ENCODE measurements around the gene REST.
"Not testable (repeated sequence)": the region's sequence is repeated elsewhere in the genome, so short reads cannot be mapped to it uniquely, and the experiment has no call there.

REST gene

DNA sequence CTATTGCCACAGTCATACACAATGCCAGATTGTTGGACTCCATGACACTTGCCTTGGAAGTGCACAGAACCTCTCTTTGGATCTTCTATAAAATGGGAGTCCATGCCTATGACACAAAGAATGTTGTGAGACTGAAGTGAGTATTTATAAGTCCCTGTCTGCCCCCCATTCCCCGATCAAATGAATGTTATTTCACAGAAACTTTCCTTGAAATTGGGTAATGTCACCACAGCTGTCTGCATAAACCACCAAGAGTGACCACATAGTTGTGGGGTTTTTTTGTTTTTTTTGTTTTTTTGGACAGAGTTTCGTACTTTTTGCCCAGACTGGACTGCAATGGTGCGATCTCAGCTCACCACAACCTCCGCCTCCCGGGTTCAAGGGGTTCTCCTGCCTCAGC, 27.1 kb upstream of the REST start:
- no peak for ATAC-seq

DNA sequence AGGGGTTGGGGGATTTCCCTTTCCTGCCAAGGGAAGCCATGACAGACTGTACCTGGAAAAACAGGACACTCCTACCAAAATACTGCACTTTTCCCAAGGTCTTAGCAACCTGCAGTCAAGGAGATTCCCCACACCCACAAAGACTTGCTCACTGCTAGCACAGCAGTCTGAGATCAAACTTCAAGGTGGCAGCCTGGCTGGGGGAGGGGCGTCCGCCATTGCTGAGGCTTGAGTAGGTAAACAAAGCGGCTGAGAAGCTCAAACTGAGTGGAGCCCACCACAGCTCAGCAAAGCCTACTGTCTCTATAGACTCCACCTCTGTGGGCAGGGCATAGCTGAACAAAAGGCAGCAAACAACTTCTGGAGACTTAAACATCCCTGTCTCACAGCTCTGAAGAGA, 23.2 kb upstream of the REST start:
- ATAC-seq = not testable (repeated sequence)

More for the DNA sequence above, 27.1 kb upstream of the REST start:
- TF ChIP-seq ISL1 (CRISPR knock-in tag; IDR thresholded peaks at IDR 0.05) (no peak), ESRRG (CRISPR knock-in tag; IDR thresholded peaks at IDR 0.05) (no peak), ZC3H10 (CRISPR knock-in tag; IDR thresholded peaks at IDR 0.05) (no peak), PPARA (CRISPR knock-in tag; IDR thresholded peaks at IDR 0.05; ENCODE audit: borderline replicate concordance) (no peak), GLIS3 (CRISPR knock-in tag; IDR thresholded peaks at IDR 0.05) (no peak), RARB (CRISPR knock-in tag; IDR thresholded peaks at IDR 0.05) (no peak), CSDC2 (CRISPR knock-in tag; IDR thresholded peaks at IDR 0.05) (no peak), ZFP30 (CRISPR knock-in tag; IDR thresholded peaks at IDR 0.05) (no peak), ARNTL (CRISPR knock-in tag; IDR thresholded peaks at IDR 0.05; ENCODE audit: borderline replicate concordance, low read depth) (no peak), ZNF565 (CRISPR knock-in tag; conservative IDR thresholded peaks at IDR 0.05; ENCODE audit: low read depth) (no peak), BACH2 (CRISPR knock-in tag; IDR thresholded peaks at IDR 0.05; ENCODE audit: borderline replicate concordance) (no peak), ZFP3 (CRISPR knock-in tag; IDR thresholded peaks at IDR 0.05) (no peak)
- TF ChIP-seq, protein P1, sequence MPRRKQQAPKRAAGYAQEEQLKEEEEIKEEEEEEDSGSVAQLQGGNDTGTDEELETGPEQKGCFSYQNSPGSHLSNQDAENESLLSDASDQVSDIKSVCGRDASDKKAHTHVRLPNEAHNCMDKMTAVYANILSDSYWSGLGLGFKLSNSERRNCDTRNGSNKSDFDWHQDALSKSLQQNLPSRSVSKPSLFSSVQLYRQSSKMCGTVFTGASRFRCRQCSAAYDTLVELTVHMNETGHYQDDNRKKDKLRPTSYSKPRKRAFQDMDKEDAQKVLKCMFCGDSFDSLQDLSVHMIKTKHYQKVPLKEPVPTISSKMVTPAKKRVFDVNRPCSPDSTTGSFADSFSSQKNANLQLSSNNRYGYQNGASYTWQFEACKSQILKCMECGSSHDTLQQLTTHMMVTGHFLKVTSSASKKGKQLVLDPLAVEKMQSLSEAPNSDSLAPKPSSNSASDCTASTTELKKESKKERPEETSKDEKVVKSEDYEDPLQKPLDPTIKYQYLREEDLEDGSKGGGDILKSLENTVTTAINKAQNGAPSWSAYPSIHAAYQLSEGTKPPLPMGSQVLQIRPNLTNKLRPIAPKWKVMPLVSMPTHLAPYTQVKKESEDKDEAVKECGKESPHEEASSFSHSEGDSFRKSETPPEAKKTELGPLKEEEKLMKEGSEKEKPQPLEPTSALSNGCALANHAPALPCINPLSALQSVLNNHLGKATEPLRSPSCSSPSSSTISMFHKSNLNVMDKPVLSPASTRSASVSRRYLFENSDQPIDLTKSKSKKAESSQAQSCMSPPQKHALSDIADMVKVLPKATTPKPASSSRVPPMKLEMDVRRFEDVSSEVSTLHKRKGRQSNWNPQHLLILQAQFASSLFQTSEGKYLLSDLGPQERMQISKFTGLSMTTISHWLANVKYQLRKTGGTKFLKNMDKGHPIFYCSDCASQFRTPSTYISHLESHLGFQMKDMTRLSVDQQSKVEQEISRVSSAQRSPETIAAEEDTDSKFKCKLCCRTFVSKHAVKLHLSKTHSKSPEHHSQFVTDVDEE (CRISPR knock-in tag; IDR thresholded peaks at IDR 0.05) = no peak
- TF ChIP-seq, protein P2, sequence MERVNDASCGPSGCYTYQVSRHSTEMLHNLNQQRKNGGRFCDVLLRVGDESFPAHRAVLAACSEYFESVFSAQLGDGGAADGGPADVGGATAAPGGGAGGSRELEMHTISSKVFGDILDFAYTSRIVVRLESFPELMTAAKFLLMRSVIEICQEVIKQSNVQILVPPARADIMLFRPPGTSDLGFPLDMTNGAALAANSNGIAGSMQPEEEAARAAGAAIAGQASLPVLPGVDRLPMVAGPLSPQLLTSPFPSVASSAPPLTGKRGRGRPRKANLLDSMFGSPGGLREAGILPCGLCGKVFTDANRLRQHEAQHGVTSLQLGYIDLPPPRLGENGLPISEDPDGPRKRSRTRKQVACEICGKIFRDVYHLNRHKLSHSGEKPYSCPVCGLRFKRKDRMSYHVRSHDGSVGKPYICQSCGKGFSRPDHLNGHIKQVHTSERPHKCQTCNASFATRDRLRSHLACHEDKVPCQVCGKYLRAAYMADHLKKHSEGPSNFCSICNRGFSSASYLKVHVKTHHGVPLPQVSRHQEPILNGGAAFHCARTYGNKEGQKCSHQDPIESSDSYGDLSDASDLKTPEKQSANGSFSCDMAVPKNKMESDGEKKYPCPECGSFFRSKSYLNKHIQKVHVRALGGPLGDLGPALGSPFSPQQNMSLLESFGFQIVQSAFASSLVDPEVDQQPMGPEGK (CRISPR knock-in tag; IDR thresholded peaks at IDR 0.05; ENCODE audit: borderline replicate concordance) = no peak
- TF ChIP-seq, protein P3, sequence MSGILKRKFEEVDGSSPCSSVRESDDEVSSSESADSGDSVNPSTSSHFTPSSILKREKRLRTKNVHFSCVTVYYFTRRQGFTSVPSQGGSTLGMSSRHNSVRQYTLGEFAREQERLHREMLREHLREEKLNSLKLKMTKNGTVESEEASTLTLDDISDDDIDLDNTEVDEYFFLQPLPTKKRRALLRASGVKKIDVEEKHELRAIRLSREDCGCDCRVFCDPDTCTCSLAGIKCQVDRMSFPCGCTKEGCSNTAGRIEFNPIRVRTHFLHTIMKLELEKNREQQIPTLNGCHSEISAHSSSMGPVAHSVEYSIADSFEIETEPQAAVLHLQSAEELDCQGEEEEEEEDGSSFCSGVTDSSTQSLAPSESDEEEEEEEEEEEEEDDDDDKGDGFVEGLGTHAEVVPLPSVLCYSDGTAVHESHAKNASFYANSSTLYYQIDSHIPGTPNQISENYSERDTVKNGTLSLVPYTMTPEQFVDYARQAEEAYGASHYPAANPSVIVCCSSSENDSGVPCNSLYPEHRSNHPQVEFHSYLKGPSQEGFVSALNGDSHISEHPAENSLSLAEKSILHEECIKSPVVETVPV (CRISPR knock-in tag; IDR thresholded peaks at IDR 0.05) = no peak
- TF ChIP-seq, protein P4, sequence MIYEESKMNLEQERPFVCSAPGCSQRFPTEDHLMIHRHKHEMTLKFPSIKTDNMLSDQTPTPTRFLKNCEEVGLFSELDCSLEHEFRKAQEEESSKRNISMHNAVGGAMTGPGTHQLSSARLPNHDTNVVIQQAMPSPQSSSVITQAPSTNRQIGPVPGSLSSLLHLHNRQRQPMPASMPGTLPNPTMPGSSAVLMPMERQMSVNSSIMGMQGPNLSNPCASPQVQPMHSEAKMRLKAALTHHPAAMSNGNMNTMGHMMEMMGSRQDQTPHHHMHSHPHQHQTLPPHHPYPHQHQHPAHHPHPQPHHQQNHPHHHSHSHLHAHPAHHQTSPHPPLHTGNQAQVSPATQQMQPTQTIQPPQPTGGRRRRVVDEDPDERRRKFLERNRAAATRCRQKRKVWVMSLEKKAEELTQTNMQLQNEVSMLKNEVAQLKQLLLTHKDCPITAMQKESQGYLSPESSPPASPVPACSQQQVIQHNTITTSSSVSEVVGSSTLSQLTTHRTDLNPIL (CRISPR knock-in tag; IDR thresholded peaks at IDR 0.05; ENCODE audit: low read depth) = no peak
- TF ChIP-seq, protein P5, sequence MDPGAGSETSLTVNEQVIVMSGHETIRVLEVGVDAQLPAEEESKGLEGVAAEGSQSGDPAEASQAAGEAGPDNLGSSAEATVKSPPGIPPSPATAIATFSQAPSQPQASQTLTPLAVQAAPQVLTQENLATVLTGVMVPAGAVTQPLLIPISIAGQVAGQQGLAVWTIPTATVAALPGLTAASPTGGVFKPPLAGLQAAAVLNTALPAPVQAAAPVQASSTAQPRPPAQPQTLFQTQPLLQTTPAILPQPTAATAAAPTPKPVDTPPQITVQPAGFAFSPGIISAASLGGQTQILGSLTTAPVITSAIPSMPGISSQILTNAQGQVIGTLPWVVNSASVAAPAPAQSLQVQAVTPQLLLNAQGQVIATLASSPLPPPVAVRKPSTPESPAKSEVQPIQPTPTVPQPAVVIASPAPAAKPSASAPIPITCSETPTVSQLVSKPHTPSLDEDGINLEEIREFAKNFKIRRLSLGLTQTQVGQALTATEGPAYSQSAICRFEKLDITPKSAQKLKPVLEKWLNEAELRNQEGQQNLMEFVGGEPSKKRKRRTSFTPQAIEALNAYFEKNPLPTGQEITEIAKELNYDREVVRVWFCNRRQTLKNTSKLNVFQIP (CRISPR knock-in tag; IDR thresholded peaks at IDR 0.05; ENCODE audit: borderline replicate concordance, low read depth) = no peak

DNA sequence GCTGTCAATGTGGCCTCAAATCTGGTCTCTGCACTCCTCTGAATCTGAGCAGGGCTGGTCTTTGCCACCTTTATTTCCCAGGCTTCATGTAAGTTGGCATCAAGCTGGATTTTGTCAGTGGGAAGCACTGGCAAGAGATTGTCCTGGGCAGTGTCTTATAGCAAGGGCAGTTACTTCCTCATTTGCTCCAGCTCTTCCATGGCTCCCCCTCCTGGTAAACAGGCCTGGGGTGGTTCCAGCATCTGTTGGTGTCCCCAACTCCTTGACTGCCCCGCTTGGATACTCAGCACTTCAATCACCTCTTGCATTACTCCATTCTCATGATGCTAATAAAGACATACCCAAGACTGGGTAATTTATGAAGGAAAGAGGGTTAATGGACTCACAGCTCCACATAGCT, 15.0 kb upstream of the REST start:
- TF ChIP-seq, protein P4 (CRISPR knock-in tag; IDR thresholded peaks at IDR 0.05; ENCODE audit: low read depth) = no peak
- TF ChIP-seq BACH2 (CRISPR knock-in tag; IDR thresholded peaks at IDR 0.05; ENCODE audit: borderline replicate concordance) (no peak), GLIS3 (CRISPR knock-in tag; IDR thresholded peaks at IDR 0.05) (no peak), OSR1 (CRISPR knock-in tag; IDR thresholded peaks at IDR 0.05) (no peak), ZNF565 (CRISPR knock-in tag; conservative IDR thresholded peaks at IDR 0.05; ENCODE audit: low read depth) (no peak), CSDC2 (CRISPR knock-in tag; IDR thresholded peaks at IDR 0.05) (no peak), RARB (CRISPR knock-in tag; IDR thresholded peaks at IDR 0.05) (no peak), ZFP30 (CRISPR knock-in tag; IDR thresholded peaks at IDR 0.05) (no peak), ARNTL (CRISPR knock-in tag; IDR thresholded peaks at IDR 0.05; ENCODE audit: borderline replicate concordance, low read depth) (no peak), ZC3H10 (CRISPR knock-in tag; IDR thresholded peaks at IDR 0.05) (no peak), ZNF8 (CRISPR knock-in tag; IDR thresholded peaks at IDR 0.05) (no peak)
- TF ChIP-seq, protein P2 (CRISPR knock-in tag; IDR thresholded peaks at IDR 0.05; ENCODE audit: borderline replicate concordance) = no peak
- TF ChIP-seq, protein P5 (CRISPR knock-in tag; IDR thresholded peaks at IDR 0.05; ENCODE audit: borderline replicate concordance, low read depth) = no peak
- no peak for ATAC-seq

DNA sequence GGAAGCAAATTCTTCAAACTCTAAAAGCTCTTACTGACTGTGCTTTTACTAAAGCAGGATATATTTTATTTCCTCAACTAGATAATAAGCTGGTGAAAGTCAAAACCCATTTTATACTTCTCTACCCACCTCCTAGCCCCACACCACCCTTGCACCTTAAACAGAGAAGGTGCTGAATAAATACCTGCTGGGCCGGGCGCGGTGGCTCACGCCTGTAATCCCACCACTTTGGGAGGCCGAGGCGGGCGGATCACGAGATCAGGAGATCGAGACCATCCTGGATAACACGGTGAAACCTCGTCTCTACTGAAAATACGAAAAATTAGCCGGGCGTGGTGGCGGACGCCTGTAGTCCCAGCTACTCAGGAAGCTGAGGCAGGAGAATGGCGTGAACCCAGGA, 9.9 kb upstream of the REST start:
- not testable (repeated sequence) for ATAC-seq

DNA sequence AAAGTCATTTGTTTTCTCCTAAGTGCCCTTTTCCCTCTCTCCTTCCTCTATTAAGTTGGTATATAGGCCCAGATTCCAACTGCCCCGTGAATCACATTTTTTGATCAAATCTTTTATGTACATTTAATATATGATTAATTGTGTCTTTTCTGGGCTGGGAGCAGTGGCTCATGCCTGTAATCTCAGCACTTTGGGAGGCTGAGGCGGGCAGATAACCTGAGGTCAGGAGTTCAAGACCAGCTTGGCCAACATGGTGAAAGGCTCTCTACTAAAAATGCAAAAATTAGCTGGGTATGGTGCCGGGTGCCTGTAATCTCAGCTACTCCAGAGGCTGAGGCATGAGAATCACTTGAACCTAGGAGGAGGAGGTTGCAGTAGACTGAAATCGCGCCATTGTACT, 7.5 kb upstream of the REST start:
- not testable (repeated sequence) for ATAC-seq
